ENCODE results near the gene FUBP3. TPM values are rescaled to one million over a fixed set of nuclear protein-coding genes. Genes with fewer than 3 reads are reported as not detected.

Gene FUBP3
- total RNA-seq, 4 donors from 2014 or later: 27.5 to 40.7 (median 31.7) TPM

- WGBS, 2 donors: 73 to 79% methylated on average over 10 of the region's 10 CpGs
- intact Hi-C loops (cut with DNase I; ENCODE audit: low total_unique reads): no loop called here
- H3K4me3 ChIP-seq (ENCODE audit: low read depth, poor library complexity, severe bottlenecking): no peak overlapping the region
- TF ChIP-seq CTCF (IDR thresholded peaks at IDR 0.05) (no peak), POLR2A (IDR thresholded peaks at IDR 0.05) (no peak)
- no peak for DNase-seq (ENCODE audit: low spot score in 2 of 2)
Measured at GRCh38 chr9:130607640-130608420, 28.5 kb downstream of the FUBP3 start.

- intact Hi-C loops (cut with DNase I; ENCODE audit: low total_unique reads): no loop called here
- 86 to 90% methylated on average over 6 of the region's 6 CpGs for WGBS, 2 donors
- no peak for DNase-seq (ENCODE audit: low spot score in 2 of 2)
- no peak for TF ChIP-seq CTCF (IDR thresholded peaks at IDR 0.05)
- no peak for TF ChIP-seq POLR2A (IDR thresholded peaks at IDR 0.05)
- no peak overlapping the region for H3K4me3 ChIP-seq (ENCODE audit: low read depth, poor library complexity, severe bottlenecking)
Measured at GRCh38 chr9:130608554-130609134, 29.3 kb downstream of the FUBP3 start.

- no peak overlapping the region for H3K4me3 ChIP-seq (ENCODE audit: low read depth, poor library complexity, severe bottlenecking)
- no peak for DNase-seq (ENCODE audit: low spot score in 2 of 2)
- TF ChIP-seq CTCF (IDR thresholded peaks at IDR 0.05) (no peak), POLR2A (IDR thresholded peaks at IDR 0.05) (no peak)
- WGBS, 2 donors: 70 to 82% methylated on average over 9 of the region's 9 CpGs
- intact Hi-C loops (cut with DNase I; ENCODE audit: low total_unique reads): no loop called here
Measured at GRCh38 chr9:130609163-130609562, 29.8 kb downstream of the FUBP3 start.

GRCh38 chr9:130610862-130611707 lies 31.7 kb downstream of the FUBP3 start:
- TF ChIP-seq POLR2A (IDR thresholded peaks at IDR 0.05): no peak
- no peak for TF ChIP-seq CTCF (IDR thresholded peaks at IDR 0.05)
- DNase-seq (ENCODE audit: low spot score in 2 of 2): no peak
- WGBS, 2 donors: 60 to 63% methylated on average over 8 of the region's 8 CpGs
- no peak overlapping the region for H3K4me3 ChIP-seq (ENCODE audit: low read depth, poor library complexity, severe bottlenecking)
- intact Hi-C loops (cut with DNase I; ENCODE audit: low total_unique reads): no loop called here

GRCh38 chr9:130616451-130616850 lies 37.1 kb downstream of the FUBP3 start:
- TF ChIP-seq CTCF (IDR thresholded peaks at IDR 0.05): no peak
- no peak for TF ChIP-seq POLR2A (IDR thresholded peaks at IDR 0.05)
- 84 to 89% methylated on average over 10 of the region's 10 CpGs for WGBS, 2 donors
- intact Hi-C loops (cut with DNase I; ENCODE audit: low total_unique reads): no loop called here
- no peak overlapping the region for H3K4me3 ChIP-seq (ENCODE audit: low read depth, poor library complexity, severe bottlenecking)
- no peak for DNase-seq (ENCODE audit: low spot score in 2 of 2)
